Activated T-helper 2 cell treated with anti-CD3 and anti-CD28 coated beads, Interferon-gamma antibody, Interleukin-2, Interleukin-4, amounts not matched to agents 10 μg/mL and 5 μg/mL and 100 μg/mL, durations not matched to agents 14 hours and 24 hours and 36 hours (primary cell): ENCODE results near the gene SLC2A10. TPM values are rescaled to one million over a fixed set of nuclear protein-coding genes. Genes with fewer than 3 reads are reported as not detected.

Source experiments
- DNase-seq: peaks from one replicate; pipeline ENCODE4 v3.0.0; 2021; ENCODE audit warnings: low spot score
- H3K27ac Mint-ChIP-seq: one replicate; pipeline ENCODE4 v1.8.0; 2021; ENCODE audit warnings: mixed read lengths
- H3K27me3 Mint-ChIP-seq: one replicate; pipeline ENCODE4 v1.8.0; 2021; ENCODE audit warnings: low read depth, mixed read lengths
- H3K36me3 Mint-ChIP-seq: one replicate; pipeline ENCODE4 v1.8.0; 2021; ENCODE audit warnings: low read depth, mixed read lengths
- H3K4me1 Mint-ChIP-seq: one replicate; pipeline ENCODE4 v1.8.0; 2021; ENCODE audit warnings: low read depth, mixed read lengths
- H3K4me3 Mint-ChIP-seq: one replicate; pipeline ENCODE4 v1.8.0; 2021; ENCODE audit warnings: low read depth, mild to moderate bottlenecking, moderate library complexity, mixed read lengths
- H3K9me3 Mint-ChIP-seq: one replicate; pipeline ENCODE4 v1.8.0; 2021; ENCODE audit warnings: mixed read lengths
- intact Hi-C: fragments of 100-400 bp; cut with micrococcal nuclease; formaldehyde crosslinking; loops from one replicate; pipeline ENCODE4 v1.15.1; 2023
- total RNA-seq: library from RNA; stranded (reverse); gene quantifications from 2 replicates; pipeline ENCODE4 v1.2.3, GENCODE V29; 2022

Gene SLC2A10
- total RNA-seq, result not detected in 2 replicates

GRCh38 chr20:46709459-46710152, at the start of gene SLC2A10:
SLC2A10 (plus strand) TSS chr20:46709649; CDS start chr20:46709737, 88 bp downstream.
- Mint-ChIP-seq H3K36me3 (no peaks in the 10 kb centered on the region), H3K27ac (no peak within 1 kb of the TSS), H3K9me3 (no peaks in the 10 kb centered on the region), H3K4me3 (peak within 1 kb of the TSS; percentile 34), H3K4me1 (peaks cover 6% of the 10 kb centered on the region), H3K27me3 (peaks cover 51% of the 10 kb centered on the region)
- DNase-seq, result no peak
- intact Hi-C loops, result no loop called here

- Mint-ChIP-seq H3K4me1 (no peaks in the 10 kb centered on the region), H3K4me3 (no peak overlapping the region), H3K9me3 (no peaks in the 10 kb centered on the region), H3K27ac (no peak overlapping the region), H3K27me3 (peaks cover 12% of the 10 kb centered on the region), H3K36me3 (no peaks in the 10 kb centered on the region)
- intact Hi-C loops, result no loop called here
- no peak for DNase-seq
Observed at GRCh38 chr20:46660487-46660886, 49.0 kb upstream of the SLC2A10 start.

- DNase-seq, result no peak
- no peaks in the 10 kb centered on the region for H3K9me3 Mint-ChIP-seq
- no peaks in the 10 kb centered on the region for H3K36me3 Mint-ChIP-seq
- no peak overlapping the region for H3K4me3 Mint-ChIP-seq
- H3K27ac Mint-ChIP-seq, result no peak overlapping the region
- intact Hi-C loops, result no loop called here
- H3K27me3 Mint-ChIP-seq, result peaks cover 12% of the 10 kb centered on the region
- H3K4me1 Mint-ChIP-seq, result no peaks in the 10 kb centered on the region
Observed at GRCh38 chr20:46661659-46662058, 47.8 kb upstream of the SLC2A10 start.

GRCh38 chr20:46663531-46663930, 45.9 kb upstream of the SLC2A10 start:
- DNase-seq, result no peak
- Mint-ChIP-seq H3K27ac (no peak overlapping the region), H3K4me3 (no peak overlapping the region), H3K9me3 (no peaks in the 10 kb centered on the region), H3K36me3 (no peaks in the 10 kb centered on the region), H3K27me3 (peaks cover 12% of the 10 kb centered on the region), H3K4me1 (no peaks in the 10 kb centered on the region)
- intact Hi-C loops, result no loop called here

GRCh38 chr20:46665602-46666001, 43.8 kb upstream of the SLC2A10 start:
- H3K4me1 Mint-ChIP-seq, result no peaks in the 10 kb centered on the region
- no peaks in the 10 kb centered on the region for H3K36me3 Mint-ChIP-seq
- intact Hi-C loops, result no loop called here
- H3K27me3 Mint-ChIP-seq, result peaks cover 8% of the 10 kb centered on the region
- DNase-seq, result no peak
- H3K9me3 Mint-ChIP-seq, result peaks cover 4% of the 10 kb centered on the region
- H3K4me3 Mint-ChIP-seq, result no peak overlapping the region
- H3K27ac Mint-ChIP-seq, result no peak overlapping the region

- Mint-ChIP-seq H3K4me3 (no peak overlapping the region), H3K36me3 (no peaks in the 10 kb centered on the region), H3K9me3 (peaks cover 9% of the 10 kb centered on the region), H3K4me1 (no peaks in the 10 kb centered on the region), H3K27me3 (peaks cover 7% of the 10 kb centered on the region), H3K27ac (no peak overlapping the region)
- DNase-seq, result no peak
- intact Hi-C loops, result no loop called here
Observed at GRCh38 chr20:46666306-46666705, 43.1 kb upstream of the SLC2A10 start.

- no peaks in the 10 kb centered on the region for H3K4me1 Mint-ChIP-seq
- intact Hi-C loops, result no loop called here
- H3K27me3 Mint-ChIP-seq, result peaks cover 5% of the 10 kb centered on the region
- H3K4me3 Mint-ChIP-seq, result no peak overlapping the region
- no peak for DNase-seq
- H3K36me3 Mint-ChIP-seq, result no peaks in the 10 kb centered on the region
- H3K9me3 Mint-ChIP-seq, result peaks cover 10% of the 10 kb centered on the region
- H3K27ac Mint-ChIP-seq, result no peak overlapping the region
Observed at GRCh38 chr20:46666818-46667515, 42.5 kb upstream of the SLC2A10 start.

- intact Hi-C loops, result no loop called here
- no peak for DNase-seq
- no peaks in the 10 kb centered on the region for H3K36me3 Mint-ChIP-seq
- peaks cover 10% of the 10 kb centered on the region for H3K9me3 Mint-ChIP-seq
- H3K4me1 Mint-ChIP-seq, result no peaks in the 10 kb centered on the region
- H3K27me3 Mint-ChIP-seq, result peaks cover 2% of the 10 kb centered on the region
- H3K4me3 Mint-ChIP-seq, result no peak overlapping the region
- no peak overlapping the region for H3K27ac Mint-ChIP-seq
Observed at GRCh38 chr20:46670228-46670584, 39.2 kb upstream of the SLC2A10 start.

GRCh38 chr20:46670585-46671584, 38.6 kb upstream of the SLC2A10 start:
- intact Hi-C loops, result no loop called here
- no peaks in the 10 kb centered on the region for H3K36me3 Mint-ChIP-seq
- peaks cover 10% of the 10 kb centered on the region for H3K9me3 Mint-ChIP-seq
- no peak for DNase-seq
- no peak overlapping the region for H3K4me3 Mint-ChIP-seq
- H3K27ac Mint-ChIP-seq, result no peak overlapping the region
- H3K4me1 Mint-ChIP-seq, result no peaks in the 10 kb centered on the region
- no peaks in the 10 kb centered on the region for H3K27me3 Mint-ChIP-seq

GRCh38 chr20:46671866-46672542, 37.4 kb upstream of the SLC2A10 start:
- Mint-ChIP-seq H3K36me3 (no peaks in the 10 kb centered on the region), H3K27ac (no peak overlapping the region), H3K4me1 (no peaks in the 10 kb centered on the region), H3K4me3 (no peak overlapping the region), H3K9me3 (peaks cover 10% of the 10 kb centered on the region), H3K27me3 (no peaks in the 10 kb centered on the region)
- intact Hi-C loops, result no loop called here
- no peak for DNase-seq

GRCh38 chr20:46672543-46673148, 36.8 kb upstream of the SLC2A10 start:
- Mint-ChIP-seq H3K4me3 (no peak overlapping the region), H3K27ac (no peak overlapping the region), H3K4me1 (no peaks in the 10 kb centered on the region), H3K9me3 (peaks cover 10% of the 10 kb centered on the region), H3K36me3 (no peaks in the 10 kb centered on the region), H3K27me3 (no peaks in the 10 kb centered on the region)
- intact Hi-C loops, result no loop called here
- DNase-seq, result no peak
